ENCODE results near the gene EXOC3L1.

GRCh38 chr16:67148221-67148620 lies 41.7 kb downstream of the EXOC3L1 start:
- TF ChIP-seq POLR2A (IDR thresholded peaks at IDR 0.05; ENCODE audit: low read depth, low read length) (no peak), POLR2AphosphoS5 (IDR thresholded peaks at IDR 0.05; ENCODE audit: low read depth, low read length) (no peak), POU2F2 (IDR thresholded peaks at IDR 0.05; ENCODE audit: low read depth, low read length) (no peak), TAF1 (IDR thresholded peaks at IDR 0.05; ENCODE audit: low read depth, low read length) (no peak)
